ENCODE results near the gene RNF115.
A peak's percentile ranks its signal among the peaks of the same experiment; 100 is the strongest.
"Not testable (repeated sequence)": the region's sequence is repeated elsewhere in the genome, so short reads cannot be mapped to it uniquely, and the experiment has no call there.

Gene RNF115

DNA sequence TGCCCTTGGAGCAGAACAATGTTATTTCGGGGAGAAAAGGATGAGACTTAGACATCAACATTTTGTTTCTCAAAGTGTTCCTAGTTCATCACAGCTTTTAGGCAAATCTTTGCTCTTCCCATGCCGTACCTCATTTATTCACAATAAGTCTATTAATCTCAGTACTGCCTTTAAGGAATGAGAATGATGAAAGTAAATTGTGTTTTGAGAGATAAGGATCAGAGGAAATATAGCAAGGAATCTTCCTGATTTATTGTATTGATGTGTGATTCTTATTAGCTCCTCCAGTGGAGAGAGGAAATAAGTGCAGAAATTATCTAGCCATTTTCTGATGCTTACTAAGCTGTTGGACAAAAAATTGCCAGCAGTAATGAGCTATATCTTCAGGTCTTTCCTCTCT lies 2.1 kb upstream of the RNF115 start:
- DNase-seq, result no peak

DNA sequence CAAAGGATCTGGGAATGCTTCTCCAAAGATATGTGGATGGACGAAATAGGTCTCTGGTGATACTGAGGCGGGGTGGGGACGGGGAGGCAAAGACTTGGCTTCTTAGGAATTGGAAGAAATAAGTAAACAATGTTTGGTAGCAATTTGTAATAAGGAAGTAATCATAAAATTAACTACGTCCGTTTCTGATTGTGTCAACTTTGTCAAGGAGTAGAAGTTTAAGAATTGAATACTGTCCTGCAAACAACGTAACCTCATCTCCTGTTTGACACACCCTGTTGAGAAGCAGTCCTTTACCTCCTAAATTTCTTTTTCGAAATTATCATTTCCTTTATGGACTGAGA lies 576 bp upstream of the RNF115 start:
- DNase-seq, result peak; percentile 28

- not testable (repeated sequence) for DNase-seq
These were observed 1.0 kb downstream of the RNF115 start for GRCh38 chr1:145822779-145823331.

GRCh38 chr1:145818095-145818494 lies 5.8 kb downstream of the RNF115 start:
- DNase-seq, result not testable (repeated sequence)

DNA sequence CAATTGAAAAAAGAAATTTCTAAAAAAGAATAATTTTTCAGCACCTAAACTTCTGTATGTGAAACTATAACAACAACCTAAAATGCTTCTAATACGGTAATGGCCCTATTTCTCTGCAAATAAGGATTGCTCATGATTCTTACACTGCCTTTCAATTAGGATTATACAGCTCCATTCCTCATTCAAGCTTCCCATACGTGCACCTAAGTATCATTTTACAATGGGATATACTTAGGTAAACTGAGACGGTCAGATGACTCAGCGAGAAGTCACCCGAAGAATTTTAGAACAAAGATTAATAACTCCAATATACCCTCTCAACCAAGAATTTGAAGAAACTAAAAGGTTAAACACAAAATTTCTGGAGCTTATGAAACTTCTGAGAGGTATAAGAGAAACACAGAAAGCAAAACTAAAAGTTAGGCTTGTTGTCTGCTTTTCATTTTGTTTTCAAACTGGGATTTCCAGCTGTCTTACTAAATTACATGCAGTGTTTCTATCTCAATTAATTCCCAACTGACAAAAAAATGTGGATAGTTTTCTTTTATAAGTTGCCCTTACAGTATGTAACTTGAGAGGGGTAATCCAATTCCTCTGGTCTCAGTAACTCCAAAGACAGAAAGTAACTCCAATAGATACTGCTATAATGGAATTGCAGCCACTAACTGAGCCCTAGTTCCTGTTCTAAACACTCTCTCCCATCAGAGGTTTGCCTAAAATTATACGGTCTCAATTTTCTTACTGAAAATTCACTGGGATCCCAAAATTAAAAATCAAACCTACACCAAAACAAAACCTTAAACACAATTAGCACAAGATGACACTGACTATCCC lies 10.7 kb downstream of the RNF115 start:
- not testable (repeated sequence) for DNase-seq

GRCh38 chr1:145806844-145807243 lies 17.1 kb downstream of the RNF115 start:
- DNase-seq, result no peak

- no peak for DNase-seq
These were observed 17.5 kb downstream of the RNF115 start for GRCh38 chr1:145806408-145806807.

DNA sequence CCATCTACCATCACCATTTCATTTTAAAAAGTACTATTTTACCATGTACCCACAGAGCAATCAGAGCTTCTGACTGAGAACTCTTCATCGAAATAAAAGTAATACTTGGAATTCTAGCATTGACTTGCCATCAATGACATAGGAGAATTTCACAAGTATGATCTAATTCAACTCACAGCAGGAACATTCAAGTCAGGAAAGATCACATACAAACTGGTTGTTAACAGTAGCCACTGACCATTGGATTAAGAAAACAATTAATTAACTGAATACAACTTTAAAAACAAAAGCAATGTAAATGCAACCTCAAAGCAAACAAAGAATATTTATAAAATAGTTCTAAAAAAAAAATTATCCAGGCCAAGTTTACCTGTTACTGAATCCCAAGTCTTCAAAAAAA lies 18.8 kb downstream of the RNF115 start:
- no peak for DNase-seq

GRCh38 chr1:145804235-145805045 lies 19.5 kb downstream of the RNF115 start:
- no peak for DNase-seq

- no peak for DNase-seq
These were observed 24.1 kb downstream of the RNF115 start for GRCh38 chr1:145799806-145800205.

- DNase-seq, result no peak
These were observed 27.1 kb downstream of the RNF115 start for GRCh38 chr1:145796753-145797152.

- DNase-seq, result no peak
These were observed 28.5 kb downstream of the RNF115 start for GRCh38 chr1:145795257-145795881.

DNA sequence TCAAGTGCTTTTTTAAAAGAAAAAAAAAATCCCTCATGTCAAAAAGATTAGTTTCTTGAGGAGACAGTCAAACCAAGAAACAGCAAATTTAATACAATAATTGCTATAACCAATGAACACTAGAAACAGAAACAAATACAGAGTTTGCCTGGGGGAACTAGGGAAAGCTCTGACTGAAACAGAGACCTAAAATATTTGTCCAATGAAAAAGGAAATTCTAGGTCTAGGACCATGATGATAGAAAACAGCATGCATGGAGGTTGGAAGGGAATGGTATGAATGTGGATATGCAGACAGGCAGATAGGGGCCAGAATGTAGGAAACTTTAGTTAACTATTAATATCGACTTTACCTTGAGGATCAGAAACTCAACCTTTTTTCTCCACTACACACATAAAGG lies 31.4 kb downstream of the RNF115 start:
- no peak for DNase-seq

DNA sequence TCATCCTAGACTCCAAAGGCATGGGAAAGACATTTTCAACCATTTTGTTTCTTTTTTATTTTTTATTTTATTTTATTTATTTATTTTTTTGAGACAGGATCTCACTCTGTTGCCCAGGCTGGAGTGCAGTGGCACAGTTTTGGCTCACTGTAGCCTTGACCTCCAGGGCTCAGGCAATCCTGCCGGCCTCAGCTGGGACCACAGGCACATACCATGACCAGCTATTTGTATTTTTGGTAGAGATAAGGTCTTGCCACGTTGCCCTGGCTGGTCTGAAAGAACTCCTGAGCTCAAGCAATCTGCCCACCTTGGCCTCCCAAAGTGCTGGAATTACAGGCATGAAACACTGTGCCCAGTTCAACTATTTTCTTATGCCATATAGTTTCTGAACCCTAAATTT lies 32.0 kb downstream of the RNF115 start:
- DNase-seq, result not testable (repeated sequence)

DNA sequence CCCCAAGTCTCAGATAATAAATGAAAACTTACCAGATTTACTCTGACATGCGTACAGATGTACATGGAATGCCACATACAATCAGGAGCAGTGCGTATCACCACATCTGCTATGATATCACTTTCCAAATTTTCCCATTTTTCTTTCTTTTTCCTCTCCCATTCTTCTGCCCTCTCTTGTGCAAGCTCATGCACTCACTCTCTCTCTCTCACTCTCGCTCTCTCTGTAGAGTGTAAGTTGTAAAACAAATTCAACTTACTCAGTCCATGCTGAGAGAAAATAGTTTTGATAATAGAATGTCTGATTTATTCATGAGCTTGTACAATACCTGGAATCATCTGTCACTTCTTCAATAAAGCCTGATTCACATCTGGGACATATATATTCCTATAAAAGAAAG lies 35.3 kb downstream of the RNF115 start:
- no peak for DNase-seq

DNA sequence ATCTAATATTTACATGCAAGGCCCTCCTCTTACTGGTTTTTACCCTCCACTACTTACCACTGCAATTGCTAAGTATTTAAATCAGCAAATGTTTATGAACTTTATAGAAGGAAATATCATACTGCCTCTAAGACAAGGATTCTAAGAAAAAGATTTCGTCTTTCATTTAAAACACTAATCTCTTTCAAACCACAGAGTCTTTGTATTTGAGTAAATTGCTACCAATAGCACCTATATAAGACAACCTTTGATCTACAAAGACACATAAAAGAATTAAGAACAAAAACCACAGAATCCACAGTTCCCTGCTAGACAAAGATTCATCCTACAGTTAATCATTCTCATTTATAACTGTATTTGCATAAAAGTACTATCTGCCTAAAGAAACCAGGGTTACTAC lies 37.6 kb downstream of the RNF115 start:
- no peak for DNase-seq

DNA sequence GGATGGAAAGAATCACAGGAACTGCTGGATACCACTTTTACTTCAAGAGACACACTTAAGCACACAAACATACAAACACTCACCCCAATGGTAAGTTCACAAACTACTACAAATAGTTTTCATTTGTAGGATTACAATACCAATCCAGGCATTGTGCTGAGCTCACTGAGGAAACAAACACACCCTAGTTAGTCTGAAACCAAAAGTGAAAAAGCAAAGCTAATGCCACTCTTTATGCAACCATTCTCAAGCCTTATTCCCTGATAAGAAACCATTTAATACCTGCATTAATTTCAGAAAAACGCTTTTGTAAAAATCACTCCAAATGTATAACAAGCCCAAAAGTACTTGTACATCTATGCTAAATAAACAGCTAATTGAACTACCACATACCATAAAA lies 38.3 kb downstream of the RNF115 start:
- no peak for DNase-seq

DNA sequence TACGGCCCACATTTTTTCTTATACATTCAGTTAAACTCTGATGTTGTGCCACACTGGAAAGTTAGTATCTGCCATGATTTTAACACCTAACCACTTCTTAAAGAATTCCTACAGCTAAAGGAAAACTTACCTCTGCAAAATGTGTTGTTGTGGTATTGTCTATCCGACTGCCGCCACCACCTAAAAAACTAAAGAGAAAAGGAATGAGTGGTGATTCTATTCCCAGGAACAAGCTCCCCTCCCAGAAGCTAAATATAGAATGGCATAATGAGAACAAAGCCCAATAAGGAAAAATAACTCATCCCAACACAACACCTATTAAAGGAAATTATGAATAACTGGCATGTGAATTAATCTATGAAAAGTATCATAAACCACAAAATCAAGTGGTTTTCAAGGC lies 39.5 kb downstream of the RNF115 start:
- DNase-seq, result no peak

DNA sequence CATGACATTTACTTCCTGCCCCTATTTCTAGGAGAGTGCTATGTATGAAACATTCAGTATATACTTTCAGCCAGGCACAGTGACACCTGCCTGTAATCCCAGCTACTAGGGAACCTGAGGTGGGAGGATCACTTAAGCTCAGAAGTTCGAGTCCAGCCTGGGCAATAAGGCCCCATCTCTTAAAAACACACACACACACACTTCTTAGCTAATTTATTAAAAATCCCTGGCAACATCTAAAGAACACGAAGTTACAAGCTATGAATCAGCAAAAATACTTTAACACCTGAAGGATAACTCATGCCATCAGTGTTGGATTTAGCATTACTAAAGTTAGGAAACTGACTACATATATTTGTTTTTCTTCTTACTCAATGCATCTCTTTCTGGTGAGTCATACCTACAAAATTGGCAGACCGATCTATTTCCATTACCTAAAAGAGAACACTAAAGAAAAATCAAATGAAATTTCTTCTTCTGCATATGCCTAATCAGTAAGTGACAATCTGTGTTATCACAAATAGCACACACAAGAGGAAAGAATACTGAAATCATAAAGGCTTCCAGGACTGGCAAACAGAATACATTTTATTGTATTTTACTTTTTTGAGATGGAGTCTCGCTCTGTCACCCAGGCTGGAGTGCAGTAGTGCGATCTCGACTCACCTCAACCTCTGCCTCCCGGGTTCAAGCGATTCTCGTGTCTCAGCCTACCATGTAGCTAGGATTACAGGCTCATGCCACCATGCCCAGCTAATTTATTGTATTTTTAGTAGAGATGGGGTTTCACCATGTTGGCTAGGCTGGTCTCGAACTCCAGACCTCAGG lies 41.4 kb downstream of the RNF115 start:
- no peak for DNase-seq

- no peak for DNase-seq
These were observed 45.8 kb downstream of the RNF115 start for GRCh38 chr1:145778146-145778540.

DNA sequence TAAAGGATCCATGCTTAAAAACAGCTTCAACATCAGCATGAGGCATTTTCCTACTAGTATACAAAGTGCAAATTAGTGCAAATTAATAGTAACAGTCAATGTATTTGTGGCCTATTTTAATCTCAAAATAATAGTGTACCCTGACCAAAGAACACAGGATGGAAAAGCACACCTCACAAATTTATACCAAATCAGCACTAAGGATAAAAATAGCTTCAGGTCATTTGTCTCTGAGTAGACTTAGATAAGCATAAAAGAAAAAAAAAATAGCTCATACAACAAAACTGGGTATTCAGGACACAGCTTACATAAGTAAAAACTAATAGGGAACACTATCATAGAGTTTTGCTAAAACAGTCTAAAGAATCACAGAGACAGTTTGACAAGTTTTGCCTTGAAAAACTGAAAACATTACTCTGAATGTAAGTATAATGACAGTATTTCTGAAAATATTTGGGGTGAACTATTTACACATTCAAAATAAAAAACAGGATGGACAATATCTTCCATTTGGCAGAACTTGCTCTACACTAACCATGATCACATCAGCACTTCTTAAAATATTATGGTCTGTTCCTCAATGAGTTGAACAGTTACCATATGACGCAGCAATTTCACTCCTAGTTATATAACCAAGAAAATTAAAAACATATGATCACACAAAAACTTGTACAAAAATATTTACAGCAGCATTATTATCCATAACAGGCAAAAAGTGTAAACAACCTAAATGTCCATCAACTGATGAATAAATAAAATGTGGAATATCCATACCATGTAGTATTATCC lies 46.3 kb downstream of the RNF115 start:
- DNase-seq, result no peak

DNA sequence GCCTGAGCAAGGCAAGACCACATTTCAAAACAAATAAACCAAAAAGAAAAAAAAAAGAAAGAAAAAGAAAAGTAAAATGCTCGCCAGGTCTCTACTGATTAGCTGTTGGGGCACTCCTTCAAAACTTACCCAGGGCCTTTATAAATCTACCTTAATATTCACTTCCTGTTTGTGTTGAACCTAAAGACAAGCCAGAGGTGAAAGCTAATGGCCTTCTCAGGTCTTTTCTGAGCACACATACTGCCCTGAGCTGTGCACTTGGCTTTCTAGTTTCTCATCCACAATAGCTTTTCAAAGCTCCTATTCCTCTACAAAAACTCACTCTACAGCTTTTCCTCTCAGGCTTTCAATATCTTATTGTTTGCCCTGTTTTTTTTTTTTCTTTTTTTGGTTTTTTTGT lies 50.5 kb downstream of the RNF115 start:
- DNase-seq, result no peak
